Activated T-helper 1 cell treated with Interleukin-2 at 50 U/mL for 16 hours (primary cell): Measurements from ENCODE around the gene ITGB7.

Experiments
- DNase-seq: peaks from one replicate; pipeline ENCODE4 v3.0.0-alpha.2; 2020; ENCODE audit warnings: low read depth

ITGB7 gene

DNA sequence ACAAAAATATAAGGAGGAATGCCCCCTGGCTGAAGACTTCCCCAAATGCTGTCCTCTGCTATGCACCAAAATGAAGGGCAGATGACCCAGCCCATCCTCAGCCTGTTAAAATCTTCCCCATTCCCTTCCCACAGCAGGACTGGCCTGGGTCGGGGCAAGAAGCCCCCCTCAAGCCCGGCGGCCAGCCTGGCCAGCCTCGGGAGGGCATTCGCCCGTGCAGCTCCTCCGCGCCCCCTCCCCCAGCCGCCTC lies 24.5 kb upstream of the ITGB7 start:
- DNase-seq: no peak

DNA sequence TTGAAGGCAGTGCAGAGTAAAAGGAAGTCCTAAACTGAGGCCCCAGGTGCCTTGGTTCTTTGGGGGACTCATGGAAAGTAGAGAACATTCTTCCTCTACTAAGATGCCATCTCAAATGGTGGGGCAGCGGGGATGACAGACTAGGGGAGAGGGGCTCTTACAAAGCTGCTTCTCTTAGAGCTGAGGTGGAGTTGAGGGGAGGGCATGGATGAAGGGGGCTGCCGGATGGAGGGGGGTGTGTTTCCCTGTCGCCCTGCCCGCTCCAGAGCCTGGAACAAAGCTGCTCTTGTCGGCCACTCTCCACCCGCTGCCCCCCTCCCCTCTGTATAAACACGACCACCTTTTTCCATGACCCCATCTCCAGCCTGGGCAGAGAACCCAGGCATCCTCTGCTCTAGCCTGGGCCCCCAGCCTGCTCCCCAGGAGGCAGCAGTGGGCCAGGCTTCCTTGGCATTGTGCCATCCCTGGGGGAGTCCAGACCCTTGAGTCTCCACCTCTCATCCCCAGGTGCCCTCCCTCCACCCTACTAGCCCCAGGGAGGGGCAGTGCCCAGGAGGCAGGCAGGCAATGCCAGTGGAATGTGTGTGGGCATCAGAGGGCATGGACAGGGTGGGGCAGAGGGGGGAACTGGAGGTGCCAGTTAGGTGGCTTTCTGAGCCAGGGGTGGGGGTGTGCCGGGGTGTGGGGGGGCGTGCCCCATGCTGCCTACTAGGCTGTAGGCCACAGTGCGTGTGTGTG lies 23.2 kb upstream of the ITGB7 start:
- no peak for DNase-seq

DNA sequence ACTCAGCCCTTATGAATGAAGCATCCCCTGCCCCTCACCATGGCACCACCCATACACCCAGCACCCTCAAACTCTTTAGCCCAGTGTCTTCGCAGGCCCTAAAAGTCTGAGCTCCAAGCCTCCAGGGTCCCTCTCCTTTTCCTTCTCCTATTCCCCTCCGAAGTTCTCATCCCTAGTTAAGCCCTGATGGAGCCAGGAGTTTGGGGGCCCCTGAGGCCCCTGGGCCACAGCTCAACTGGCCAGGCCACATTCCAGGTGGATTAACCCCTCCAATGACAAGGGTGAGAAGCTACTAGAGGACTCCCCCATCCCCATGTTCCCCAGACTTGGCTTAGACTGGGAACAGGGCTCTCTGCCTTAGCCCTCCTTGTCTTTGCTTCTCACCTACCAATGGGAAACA lies 22.4 kb upstream of the ITGB7 start:
- DNase-seq: no peak

DNA sequence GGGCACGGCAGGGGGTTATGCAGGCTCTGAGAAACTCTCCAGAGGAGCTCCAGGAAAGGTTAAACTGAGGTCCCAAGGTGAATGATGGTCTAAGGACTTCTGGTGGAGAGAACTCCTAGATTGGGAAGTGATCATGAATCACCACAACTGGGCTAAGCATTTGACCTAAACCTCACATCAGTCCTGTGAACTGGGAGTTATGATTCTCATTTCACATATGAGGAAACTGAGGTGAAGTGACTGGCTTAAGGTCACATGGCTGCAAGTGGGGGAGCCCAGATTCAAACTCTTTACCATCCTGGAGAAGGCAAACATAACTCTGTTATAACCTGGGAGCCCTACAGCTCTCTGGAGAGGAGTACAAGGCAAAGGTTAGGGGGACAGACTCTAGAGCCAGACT lies 20.8 kb upstream of the ITGB7 start:
- no peak for DNase-seq

DNA sequence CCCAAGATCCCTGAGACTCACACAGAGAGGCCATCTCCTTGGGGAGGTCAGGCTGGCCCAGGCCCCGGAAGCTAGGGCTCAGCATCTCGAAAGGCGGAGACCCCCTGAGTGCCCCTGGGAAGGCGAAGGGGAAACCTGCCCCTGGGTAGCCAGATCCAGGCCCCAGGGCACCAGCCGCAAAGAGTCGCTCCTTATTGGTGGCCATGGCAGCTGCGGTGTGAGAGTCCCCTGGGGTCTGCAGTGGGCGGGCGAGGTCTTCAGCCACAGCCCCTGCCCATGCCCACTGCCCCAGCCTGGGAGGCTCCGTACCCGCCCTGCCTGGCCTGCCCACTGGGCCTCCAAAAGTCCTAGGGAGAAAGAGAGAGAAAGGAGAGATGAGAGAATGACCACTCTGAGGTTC lies 20.3 kb upstream of the ITGB7 start:
- no peak for DNase-seq

DNA sequence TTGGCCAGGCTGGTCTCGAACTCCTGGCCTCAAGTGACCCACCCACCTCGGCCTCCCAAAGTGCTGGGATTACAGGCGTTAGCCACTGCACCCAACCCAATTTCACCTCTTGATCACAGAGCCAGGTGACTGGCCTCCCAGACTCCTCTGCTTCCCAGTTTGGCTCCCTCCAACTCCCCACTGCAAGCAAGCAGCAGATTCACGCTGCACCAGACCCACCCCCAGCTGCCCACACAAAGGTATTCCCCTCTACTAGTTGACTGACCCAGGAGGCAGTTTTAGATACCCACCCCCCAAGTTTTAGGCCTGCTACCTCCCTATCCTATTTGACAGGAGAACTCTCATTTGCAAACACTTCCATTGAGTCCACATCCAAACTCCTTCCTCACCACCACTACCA lies 19.8 kb upstream of the ITGB7 start:
- no peak for DNase-seq

DNA sequence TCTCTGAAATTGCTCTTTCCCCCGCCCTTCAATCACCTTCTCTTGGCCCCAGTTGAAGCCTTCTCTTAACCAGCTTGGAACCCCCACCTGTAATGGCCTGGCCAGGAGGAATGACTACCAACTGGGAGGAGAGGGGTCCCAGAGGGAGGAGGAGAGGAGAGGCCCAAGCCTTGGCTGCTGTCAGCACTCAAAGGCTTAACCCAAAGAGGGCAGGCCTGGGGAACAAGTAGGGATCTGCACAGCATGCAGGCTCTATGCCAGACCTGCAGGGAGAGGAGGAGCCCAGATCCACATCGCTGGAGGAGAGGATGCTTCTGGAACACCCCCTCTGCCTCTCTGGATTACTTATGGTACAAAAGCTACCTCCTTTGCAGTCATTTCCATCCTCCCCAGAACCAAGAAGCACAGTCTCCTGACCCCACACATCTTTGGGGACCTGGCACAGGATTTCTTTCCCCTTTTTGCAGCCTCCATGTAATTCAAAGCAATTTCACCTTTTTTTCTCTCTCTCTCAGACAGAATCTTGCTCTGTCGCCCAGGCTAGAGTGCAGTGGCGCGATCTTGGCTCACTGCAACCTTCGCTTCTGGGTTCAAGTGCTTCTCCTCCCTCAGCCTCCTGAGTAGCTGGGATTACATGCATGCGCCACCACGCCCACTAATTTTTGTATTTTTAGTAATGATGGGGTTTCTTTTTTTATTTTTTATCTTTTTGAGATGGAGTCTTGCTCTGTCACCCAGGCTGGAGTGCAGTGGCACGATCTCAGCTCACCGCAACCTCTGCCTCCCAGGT lies 18.8 kb upstream of the ITGB7 start:
- no peak for DNase-seq

DNA sequence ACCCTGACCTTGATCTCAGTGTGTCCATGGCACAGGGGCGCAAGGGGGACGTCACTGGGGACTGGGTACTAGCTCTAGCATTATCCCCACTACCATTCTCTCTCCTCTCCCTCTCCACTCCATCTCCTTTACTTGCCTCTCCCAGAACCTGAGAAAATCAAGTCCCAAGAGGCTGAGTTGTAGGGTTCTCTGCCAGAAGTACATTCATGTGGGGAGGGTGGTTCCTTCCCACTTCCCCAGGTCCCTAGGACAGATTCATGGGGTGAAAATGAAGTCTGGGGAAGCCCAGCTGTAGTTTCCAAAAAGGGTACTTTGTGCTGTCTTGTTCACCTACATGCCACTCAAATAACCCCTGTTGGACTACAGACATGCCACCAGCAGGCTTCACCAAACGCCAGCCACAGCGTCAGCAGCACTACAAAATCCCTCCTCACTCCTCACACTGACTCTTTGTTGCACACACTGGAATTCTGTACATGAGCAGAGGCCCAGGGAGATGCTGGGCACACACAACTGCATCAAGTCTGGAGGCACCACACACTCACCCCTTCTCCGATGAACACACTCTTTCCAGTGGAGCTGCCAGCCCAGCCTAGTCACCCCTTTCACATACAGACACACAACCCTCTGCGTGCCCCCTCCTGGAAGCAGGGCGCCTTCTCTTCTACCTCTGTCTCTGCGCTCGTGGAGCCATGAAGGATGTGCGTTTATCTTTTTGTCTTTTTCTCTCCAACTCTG lies 18.0 kb upstream of the ITGB7 start:
- no peak for DNase-seq

DNA sequence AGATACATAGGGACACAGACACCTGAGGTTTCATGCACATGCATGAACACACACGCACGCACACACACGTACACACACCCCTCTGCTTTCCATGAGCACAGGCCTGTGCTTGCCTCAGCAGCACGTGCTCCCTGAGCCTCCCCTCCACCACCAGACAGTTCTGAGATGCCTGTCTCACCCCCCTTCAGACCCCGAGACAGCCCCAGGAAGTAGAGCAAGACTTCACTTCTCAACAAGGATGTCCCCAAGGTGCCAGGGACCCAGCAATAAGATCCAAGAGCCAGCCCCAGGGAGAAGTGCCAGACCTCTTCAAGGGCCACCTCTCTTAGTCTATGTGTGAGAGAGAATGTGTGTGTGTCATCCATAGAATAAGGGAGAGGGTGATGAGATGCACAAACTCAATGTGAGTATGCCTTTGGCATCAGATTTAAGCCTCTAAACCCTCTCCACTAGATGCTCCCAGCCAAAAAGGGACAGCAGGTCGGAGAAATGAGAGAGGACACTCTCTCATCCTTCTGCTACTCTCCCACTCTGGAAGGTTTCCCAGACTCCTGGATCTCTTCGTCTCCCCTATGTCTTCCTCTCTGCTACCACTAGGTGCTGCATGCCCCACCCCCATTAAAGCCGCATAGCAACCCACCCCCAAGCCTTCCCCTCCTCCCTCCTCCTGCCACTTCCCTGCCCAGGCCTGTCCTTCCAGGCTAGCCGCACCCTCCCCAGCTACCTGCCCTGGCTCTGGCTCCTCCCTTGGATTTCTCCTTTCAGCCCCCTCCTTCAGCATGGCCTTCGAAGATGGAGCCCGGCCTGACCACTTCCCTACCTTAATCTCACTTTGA lies 17.2 kb upstream of the ITGB7 start:
- DNase-seq: no peak

DNA sequence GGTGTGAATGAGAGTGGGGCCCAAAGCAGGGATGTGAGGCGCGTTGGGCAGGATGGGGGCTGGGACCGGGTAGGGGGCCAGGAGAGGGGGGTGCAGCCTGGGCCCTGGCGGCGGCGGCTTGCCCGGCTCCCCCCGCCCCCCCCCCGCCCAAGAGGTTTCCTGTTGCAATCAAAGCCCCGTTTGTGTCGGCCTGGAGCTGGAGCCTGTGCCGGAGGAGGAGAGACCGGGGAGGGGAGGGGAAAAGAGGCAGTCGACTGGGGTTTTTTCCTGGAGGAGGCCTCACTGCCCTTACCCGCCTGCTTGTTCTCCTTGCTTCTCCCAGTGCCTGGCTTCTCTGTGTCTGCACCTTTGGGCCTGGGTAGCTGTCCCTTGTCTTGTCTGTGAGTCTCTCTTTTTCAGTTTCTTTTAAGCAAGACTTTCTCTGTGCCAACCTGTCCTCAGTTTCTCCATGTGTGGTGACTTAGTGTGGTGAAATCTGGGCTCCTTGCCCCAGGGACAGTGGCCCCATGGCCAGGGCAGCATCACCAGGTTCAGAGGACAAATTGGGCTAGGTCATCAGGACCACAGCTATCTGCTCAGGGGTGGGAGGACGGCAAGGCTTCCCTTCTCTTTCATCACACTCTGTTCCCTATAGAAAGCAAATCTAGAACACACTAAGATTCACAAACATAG lies 16.5 kb upstream of the ITGB7 start:
- no peak for DNase-seq

DNA sequence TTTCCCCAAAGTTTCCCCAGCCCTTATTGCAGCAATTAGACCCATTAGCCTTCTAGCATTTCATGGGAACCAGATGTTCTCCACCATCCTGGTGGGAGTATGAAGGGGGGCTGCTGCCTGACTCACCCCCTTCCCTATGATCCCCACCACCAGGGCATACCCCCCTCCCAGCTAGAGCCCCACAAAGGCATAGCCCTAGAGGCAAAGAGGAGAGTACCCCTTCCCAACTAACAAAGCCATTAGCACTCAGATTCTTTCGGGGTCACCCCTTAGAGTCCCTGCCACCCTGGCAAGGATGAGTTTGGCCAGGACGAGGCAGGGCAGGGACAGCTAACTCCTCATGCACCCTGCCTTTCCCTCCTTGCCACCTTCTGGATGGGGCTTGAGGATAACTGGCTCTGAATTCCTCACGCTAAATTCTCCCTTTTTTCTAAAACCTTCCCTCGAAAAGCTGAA lies 15.8 kb upstream of the ITGB7 start:
- DNase-seq: no peak

DNA sequence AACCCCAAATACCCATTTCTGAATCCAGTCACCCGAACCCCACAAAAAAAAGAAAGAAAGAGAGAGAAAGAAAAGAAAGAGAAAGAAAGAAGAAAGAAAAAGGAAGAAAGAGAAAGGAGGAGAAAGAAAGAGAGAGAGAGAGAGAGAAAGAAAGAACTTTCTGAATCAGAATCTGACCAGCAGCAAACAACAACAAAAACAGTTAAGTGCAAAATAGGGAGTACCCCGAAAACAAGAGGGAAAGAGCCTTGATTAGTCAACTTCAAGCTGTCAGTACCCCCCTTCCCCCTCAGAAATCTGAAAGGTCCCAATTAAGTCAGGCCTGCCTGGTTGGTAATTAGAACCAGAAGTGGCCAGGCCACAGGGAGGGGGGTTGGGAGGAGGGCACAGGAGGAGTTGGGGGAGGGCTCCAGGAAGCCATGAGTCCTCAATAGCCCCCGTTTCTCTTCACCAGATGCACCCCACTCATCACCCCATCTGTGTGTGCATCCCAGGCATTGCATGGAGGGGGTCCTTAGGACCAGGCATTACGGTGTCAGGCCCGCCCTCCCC lies 15.2 kb upstream of the ITGB7 start:
- no peak for DNase-seq

DNA sequence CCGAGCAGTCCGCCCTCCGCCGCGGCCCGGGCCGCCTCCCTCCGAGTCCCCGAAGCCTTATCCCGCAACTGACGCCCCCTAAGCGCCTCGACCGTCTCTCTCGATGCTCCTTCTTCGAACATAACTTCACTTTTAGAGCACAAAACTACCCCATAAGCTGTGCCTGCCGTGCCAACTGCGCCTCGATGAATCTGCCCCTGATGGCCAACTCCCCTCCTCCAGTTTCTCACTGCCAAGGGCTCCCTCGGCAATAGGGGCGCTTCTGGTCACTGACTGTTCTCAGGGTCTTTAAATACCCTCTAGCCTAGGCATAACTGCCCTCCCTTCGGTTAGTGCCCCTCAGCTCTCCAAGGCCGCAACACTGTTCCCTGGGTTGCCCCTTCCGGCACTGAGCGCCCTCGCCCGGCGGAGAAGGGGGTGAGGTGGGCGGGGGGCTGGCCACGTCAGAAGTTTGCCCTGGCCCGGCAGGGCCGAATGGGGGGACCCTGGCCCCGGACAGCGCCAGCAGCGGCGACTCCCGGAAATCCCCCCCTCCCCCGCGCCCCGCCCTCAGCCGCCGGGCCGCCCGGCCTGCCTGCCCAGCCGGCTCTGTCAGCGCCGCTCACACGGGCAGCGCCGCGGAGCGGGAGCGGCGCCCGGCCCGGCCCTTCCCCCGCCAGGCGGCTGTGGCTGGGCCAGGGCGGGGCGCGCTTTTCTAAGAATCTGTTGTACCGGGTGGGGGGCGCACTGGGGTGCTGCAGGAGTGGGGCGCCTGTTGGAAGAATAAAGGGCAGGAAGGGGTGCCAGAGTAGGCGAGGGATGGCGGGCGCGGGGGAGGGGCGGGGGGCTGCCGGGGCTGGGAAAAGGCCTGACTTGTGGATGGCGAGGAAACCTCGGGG lies 14.4 kb upstream of the ITGB7 start:
- peak; percentile 39 for DNase-seq

DNA sequence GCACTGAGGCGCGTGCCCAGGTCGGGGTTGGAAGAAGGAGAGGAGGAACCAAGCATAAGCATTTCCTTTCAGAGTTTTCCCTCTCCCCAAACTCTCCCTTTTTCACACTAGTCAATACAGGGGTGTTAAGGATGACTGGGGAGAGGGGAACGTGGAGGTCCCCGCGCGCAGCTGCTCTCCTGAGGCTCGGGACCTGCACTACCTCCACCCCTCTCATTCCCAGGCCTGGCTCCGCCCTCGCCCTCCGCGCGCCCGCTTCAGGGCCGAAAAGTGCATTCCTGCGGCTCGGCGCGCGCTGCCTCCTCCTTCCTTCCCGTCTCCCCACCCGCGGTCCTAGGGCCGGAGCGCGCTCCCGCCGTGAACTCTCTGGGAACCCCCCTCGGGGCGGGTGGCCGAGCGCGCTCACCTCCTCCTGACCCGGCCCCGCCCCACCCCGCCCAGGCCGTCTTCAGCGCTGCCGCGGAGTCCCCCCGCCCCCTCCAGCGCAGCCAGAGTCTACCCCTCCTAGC lies 13.7 kb upstream of the ITGB7 start:
- DNase-seq: peak; percentile 63

DNA sequence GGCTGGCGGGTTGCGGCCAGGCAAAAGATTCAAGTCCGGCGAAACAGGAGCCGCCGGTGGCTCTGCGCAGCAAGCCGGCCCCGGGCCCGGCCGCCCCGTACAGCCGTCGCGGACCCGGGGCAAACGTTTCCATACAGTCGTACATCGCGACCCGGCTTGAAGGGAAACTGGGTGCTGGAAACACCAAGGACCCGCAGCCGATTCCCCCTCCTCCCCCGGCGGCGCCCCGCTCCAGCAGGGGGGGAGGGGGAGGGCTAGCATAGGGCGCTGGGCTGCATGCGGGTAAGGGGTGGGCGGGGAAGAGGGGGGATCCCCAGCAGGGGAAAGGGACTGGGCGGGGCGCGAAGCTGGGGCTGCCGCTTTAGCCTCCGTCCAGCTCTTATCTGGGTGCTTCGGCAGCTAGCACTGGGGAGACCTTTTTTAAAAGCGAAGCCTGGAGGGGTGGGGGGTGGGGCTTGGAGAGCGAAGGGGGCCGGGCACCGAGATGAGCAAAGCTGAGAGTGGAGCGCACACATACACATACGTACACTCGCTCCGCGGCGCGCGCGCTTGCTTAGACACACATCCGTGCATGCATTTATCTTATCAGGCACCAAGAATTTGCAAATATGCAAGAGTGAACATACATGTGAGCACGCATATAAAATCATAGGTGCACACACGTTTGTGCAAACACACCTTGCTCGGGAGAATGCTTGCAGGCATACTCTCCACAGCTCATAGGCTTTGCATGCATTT lies 13.1 kb upstream of the ITGB7 start:
- peak; percentile 67 for DNase-seq

DNA sequence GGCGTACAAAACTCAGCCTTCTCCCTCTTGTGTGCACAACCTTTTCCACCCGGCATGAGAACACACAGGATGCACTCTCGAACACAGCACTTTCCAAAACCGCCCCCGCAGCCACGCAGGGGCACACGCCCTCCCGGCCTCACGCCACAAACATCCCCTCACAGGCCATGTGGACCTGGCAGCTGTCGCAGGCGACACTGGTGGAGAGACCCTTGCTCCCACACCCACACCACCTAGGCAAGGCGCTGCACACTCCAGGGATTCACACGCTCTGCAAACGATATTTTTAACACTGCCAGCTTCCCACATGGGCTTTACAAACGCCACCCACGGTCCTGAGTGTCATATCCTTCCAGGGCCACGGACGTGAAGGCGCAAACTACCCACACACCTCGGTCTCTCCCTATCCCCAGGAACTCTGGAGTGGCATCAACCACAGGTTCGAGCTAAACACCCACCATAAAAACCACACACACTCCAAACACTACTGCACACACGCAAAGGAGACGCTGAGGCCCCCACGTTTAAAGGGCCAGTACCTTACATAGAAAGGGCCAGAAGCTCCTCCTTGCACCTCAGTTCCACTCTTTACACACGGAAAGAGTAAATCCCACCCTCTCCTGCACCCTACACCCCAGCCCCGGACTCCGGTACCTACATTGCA lies 12.4 kb upstream of the ITGB7 start:
- DNase-seq: peak; percentile 35

DNA sequence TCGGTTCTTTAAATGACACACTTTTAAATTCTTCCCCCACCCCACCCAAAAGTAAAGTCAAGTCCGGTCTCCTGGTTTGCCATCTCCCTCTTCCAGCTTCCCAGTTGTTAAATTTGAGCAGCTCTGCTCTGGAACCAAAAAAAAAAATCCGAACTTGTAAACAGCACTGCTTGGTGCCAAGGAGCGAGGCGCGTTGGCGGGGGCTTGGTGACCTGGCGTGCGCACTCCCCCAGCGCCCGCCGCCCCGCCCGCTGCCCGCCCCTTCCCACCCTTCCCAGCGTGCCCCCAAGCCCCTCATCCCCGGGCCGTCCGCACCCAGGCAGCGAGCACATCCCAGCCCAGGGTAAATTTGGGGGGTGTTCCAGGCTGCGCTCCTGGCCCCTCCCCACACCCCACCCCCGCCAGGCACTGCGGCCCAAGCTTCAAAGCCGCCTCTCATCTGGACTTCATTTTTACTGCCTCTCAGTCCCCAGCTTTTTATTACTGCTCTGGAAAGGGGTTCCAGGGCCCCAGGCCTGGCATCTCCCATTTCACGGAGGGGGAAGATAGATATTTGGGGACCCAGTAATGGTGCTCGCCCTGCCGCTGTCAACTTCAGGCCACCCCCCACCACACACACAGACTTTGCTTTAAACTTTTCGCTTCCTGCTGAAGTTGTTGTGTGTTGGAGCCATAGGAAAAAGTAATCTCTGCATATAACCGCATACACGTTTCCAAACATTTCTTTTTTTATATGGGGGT lies 11.7 kb upstream of the ITGB7 start:
- DNase-seq: no peak

DNA sequence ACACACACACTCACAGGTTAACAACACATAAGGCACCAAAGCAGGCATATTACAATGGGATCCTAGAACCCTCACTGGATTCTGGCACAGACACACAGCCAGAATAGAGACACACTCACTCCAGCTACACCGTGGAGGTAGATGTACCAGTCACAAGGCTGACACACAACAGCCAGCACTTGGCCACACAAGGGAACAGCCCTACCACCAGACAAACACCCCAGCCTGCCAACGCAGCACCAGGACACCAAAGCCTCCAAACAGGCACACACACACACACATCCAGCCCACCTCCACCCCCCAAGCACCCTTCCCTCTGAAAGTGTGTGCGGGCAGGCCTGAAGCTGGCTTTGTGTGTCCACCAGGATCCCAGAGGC lies 10.9 kb upstream of the ITGB7 start:
- DNase-seq: no peak
